GM19468 (cell line): ENCODE measurements around the gene CEP85L.

Source experiments
- ATAC-seq: cut with Tn5 transposase; IDR thresholded peaks from one replicate; pipeline ENCODE4 v1.9.1; 2021; ENCODE audit warnings: mild to moderate bottlenecking, moderate library complexity, moderate number of reproducible peaks; ENCODE audit not compliant: unreplicated experiment; ENCODE audit errors: extremely low read depth

CEP85L gene

GRCh38 chr6:118586746-118587485 lies 64.5 kb downstream of the CEP85L start:
- no peak for ATAC-seq

GRCh38 chr6:118584911-118585310 lies 66.5 kb downstream of the CEP85L start:
- no peak for ATAC-seq

GRCh38 chr6:118581489-118581959 lies 69.9 kb downstream of the CEP85L start:
- no peak for ATAC-seq

- no peak for ATAC-seq
Observed at GRCh38 chr6:118580585-118581419, 70.6 kb downstream of the CEP85L start.

GRCh38 chr6:118579786-118580185 lies 71.6 kb downstream of the CEP85L start:
- no peak for ATAC-seq

- ATAC-seq = no peak
Observed at GRCh38 chr6:118578617-118579016, 72.8 kb downstream of the CEP85L start.

GRCh38 chr6:118577972-118578371 lies 73.4 kb downstream of the CEP85L start:
- ATAC-seq = no peak

GRCh38 chr6:118574051-118574865 lies 77.1 kb downstream of the CEP85L start:
- ATAC-seq = no peak

- ATAC-seq = no peak
Observed at GRCh38 chr6:118571121-118571520, 80.3 kb downstream of the CEP85L start.

GRCh38 chr6:118569498-118569897 lies 81.9 kb downstream of the CEP85L start:
- ATAC-seq = no peak

GRCh38 chr6:118567974-118568373 lies 83.4 kb downstream of the CEP85L start:
- ATAC-seq = no peak

GRCh38 chr6:118565311-118565960 lies 86.0 kb downstream of the CEP85L start:
- peak; percentile 99 for ATAC-seq

GRCh38 chr6:118562959-118563358 lies 88.4 kb downstream of the CEP85L start:
- ATAC-seq = no peak

GRCh38 chr6:118562248-118562647 lies 89.1 kb downstream of the CEP85L start:
- no peak for ATAC-seq

GRCh38 chr6:118559659-118560058 lies 91.7 kb downstream of the CEP85L start:
- no peak for ATAC-seq

- ATAC-seq = peak; percentile 26
Observed at GRCh38 chr6:118558464-118559217, 92.8 kb downstream of the CEP85L start.

- ATAC-seq = no peak
Observed at GRCh38 chr6:118554698-118555097, 96.7 kb downstream of the CEP85L start.

- ATAC-seq = no peak
Observed at GRCh38 chr6:118553132-118553531, 98.3 kb downstream of the CEP85L start.
